HCT116 (cell line): ENCODE measurements around the gene TMEM150A. TPM values are rescaled to one million over a fixed set of nuclear protein-coding genes. Genes with fewer than 3 reads are reported as not detected.
"Not testable (repeated sequence)": the region's sequence is repeated elsewhere in the genome, so short reads cannot be mapped to it uniquely, and the experiment has no call there.

Source experiments
- ATAC-seq: fragments of 200-7000 bp; cut with Tn5 transposase; 2 replicates; pipeline ENCODE4 v1.9.1; 2020; ENCODE audit warnings: mild to moderate bottlenecking, moderate library complexity
- BruUV-seq: library from RNA; stranded (reverse); fragments of 400-500 nt; replicated peaks from 2 replicates; lab custom pipeline; 2021; lab: Mats Ljungman, UMichigan
- CTCF ChIA-PET: fragments of 300-600 bp; sonication (Branson Sonifier 250); formaldehyde crosslinking; loops from one replicate; lab custom pipeline; 2021; ENCODE audit warnings: antibody characterized with exemption; lab: Charles Lee
- POLR2A ChIA-PET: fragments of 300-600, 350-600 bp; sonication (Branson Sonifier 250); formaldehyde crosslinking; loops from one replicate; lab custom pipeline; 2021; ENCODE audit warnings: antibody characterized with exemption; lab: Charles Lee
- RAD21 ChIA-PET, 2 experiments: fragments of 300-600 bp; sonication (Branson Sonifier 250); formaldehyde crosslinking; loops; one replicate each; lab custom pipeline; 2023; ENCODE audit warnings: low total read pairs in 2 of 2; ENCODE audit not compliant: uncharacterized antibody in 2 of 2, unreplicated experiment in 2 of 2, low non-redundant PET in 1 of 2; lab: Charles Lee
- DNase-seq: peaks from one replicate; pipeline ENCODE4 v3.0.0-alpha.2; 2010; ENCODE audit warnings: low read depth, low spot score
- H2AFZ ChIP-seq: fragments of 200-600 bp; shearing (Covaris generic), sonication (generic); 2 replicates; pipeline ENCODE4 v1.6.1; 2017; ENCODE audit warnings: low read depth, mixed run types, mixed read lengths, antibody characterized with exemption, low read length; ENCODE audit not compliant: poor library complexity, severe bottlenecking
- H3K27ac ChIP-seq: 2 replicates; pipeline ENCODE4 v1.5.1; 2012; ENCODE audit warnings: low read depth, low read length
- H3K27me3 ChIP-seq: fragments of 200-600 bp; sonication (generic); 2 replicates; pipeline ENCODE4 v1.6.1; 2016; ENCODE audit warnings: mixed run types, low read length, mixed read lengths; ENCODE audit not compliant: insufficient read depth
- H3K36me3 ChIP-seq, 2 experiments: fragments of 200-500 bp in 1 of 2; fragments of 200-600 bp in 1 of 2; sonication (Bioruptor generic) in 1 of 2; sonication (generic) in 1 of 2; 2 replicates each; pipeline versions ENCODE4 v1.5.1 to v1.6.1; 2014 to 2016; ENCODE audit warnings: low read length in 2 of 2, inconsistent platforms in 1 of 2, mixed read lengths in 1 of 2, mixed run types in 1 of 2; ENCODE audit not compliant: insufficient read depth in 2 of 2, control insufficient read depth in 1 of 2
- H3K4me1 ChIP-seq, 2 experiments: fragments of 200-600 bp in 1 of 2; sonication (generic) in 1 of 2; 2 replicates each; pipeline versions ENCODE4 v1.5.1 to v1.6.1; 2012 to 2017; ENCODE audit warnings: low read length in 2 of 2, inconsistent platforms in 1 of 2, mild to moderate bottlenecking in 1 of 2, mixed read lengths in 1 of 2, mixed run types in 1 of 2, moderate library complexity in 1 of 2; ENCODE audit not compliant: insufficient read depth in 2 of 2, control insufficient read depth in 1 of 2
- H3K4me2 ChIP-seq: fragments of 200-600 bp; sonication (generic); 2 replicates; pipeline ENCODE4 v1.6.1; 2017; ENCODE audit warnings: mixed run types, low read length, mixed read lengths
- H3K4me3 ChIP-seq, 2 experiments: fragments of 200-600 bp in 1 of 2; sonication (generic) in 1 of 2; replicated peaks in 1 of 2; 2 replicates each; pipeline ENCODE4 v1.5.1; 2011 to 2016; ENCODE audit warnings: low read length in 2 of 2, control low read depth in 1 of 2, low read depth in 1 of 2, mild to moderate bottlenecking in 1 of 2, mixed read lengths in 1 of 2, mixed run types in 1 of 2
- H3K79me2 ChIP-seq: fragments of 200-600 bp; sonication (generic); 2 replicates; pipeline ENCODE4 v1.6.1; 2017; ENCODE audit warnings: mild to moderate bottlenecking, mixed run types, low read length, moderate library complexity, mixed read lengths; ENCODE audit not compliant: insufficient read depth
- H3K9ac ChIP-seq: fragments of 200-600 bp; sonication (generic); 2 replicates; pipeline ENCODE4 v1.6.1; 2016; ENCODE audit warnings: low read length, mixed read lengths
- H3K9me2 ChIP-seq: fragments of 200-600 bp; sonication (generic), shearing (Covaris generic); 2 replicates; pipeline ENCODE4 v1.6.1; 2017; ENCODE audit warnings: mixed run types, mild to moderate bottlenecking, moderate library complexity; ENCODE audit not compliant: insufficient read depth
- H3K9me3 ChIP-seq, 2 experiments: fragments of 200-500 bp in 1 of 2; fragments of 200-600 bp in 1 of 2; sonication (Bioruptor generic) in 1 of 2; sonication (generic) in 1 of 2; 2 replicates each; pipeline ENCODE4 v1.6.1; 2014 to 2017; ENCODE audit warnings: low read length in 2 of 2, mixed read lengths in 2 of 2, inconsistent platforms in 1 of 2, low read depth in 1 of 2, mild to moderate bottlenecking in 1 of 2, mixed run types in 1 of 2, moderate library complexity in 1 of 2; ENCODE audit not compliant: control insufficient read depth in 1 of 2, insufficient read depth in 1 of 2
- H4K20me1 ChIP-seq: fragments of 200-600 bp; sonication (generic), shearing (Covaris generic); 2 replicates; pipeline ENCODE4 v1.6.1; 2017; ENCODE audit warnings: mixed run types, mild to moderate bottlenecking, moderate library complexity; ENCODE audit not compliant: insufficient read depth
- ELF1 ChIP-seq: IDR thresholded peaks from 2 replicates; pipeline ENCODE4 v1.6.1; 2012; ENCODE audit warnings: low read depth, borderline replicate concordance
- EZH2phosphoT487 ChIP-seq: fragments of 200-600 bp; IDR thresholded peaks from 2 replicates; pipeline ENCODE4 v1.6.1; 2018; ENCODE audit warnings: antibody characterized with exemption, borderline replicate concordance
- POLR2A ChIP-seq: IDR thresholded peaks from 2 replicates; pipeline ENCODE4 v1.7.0; 2011; ENCODE audit warnings: borderline replicate concordance; ENCODE audit not compliant: insufficient read depth, insufficient read length; ENCODE audit errors: extremely low read depth
- RAD21 ChIP-seq: IDR thresholded peaks from 2 replicates; pipeline ENCODE4 v1.6.1; 2012; ENCODE audit warnings: low read depth, mild to moderate bottlenecking
- SRF ChIP-seq: IDR thresholded peaks from 2 replicates; pipeline ENCODE4 v1.6.1; 2012; ENCODE audit warnings: low read depth
- YY1 ChIP-seq: IDR thresholded peaks from 2 replicates; pipeline ENCODE4 v1.6.1; 2011; ENCODE audit warnings: low read length, low read depth, moderate library complexity, mild to moderate bottlenecking; ENCODE audit not compliant: insufficient replicate concordance; ENCODE audit errors: extremely low read depth
- ZBTB33 ChIP-seq: IDR thresholded peaks from 2 replicates; pipeline ENCODE4 v1.6.1; 2011; ENCODE audit warnings: mild to moderate bottlenecking, low read length, moderate library complexity; ENCODE audit not compliant: insufficient replicate concordance; ENCODE audit errors: extremely low read depth
- ZNF274 ChIP-seq: fragments of 200-500 bp; sonication (Bioruptor generic); IDR thresholded peaks from 2 replicates; pipeline ENCODE4 v1.6.1; 2014; ENCODE audit warnings: mild to moderate bottlenecking, low read depth, low read length, inconsistent platforms
- intact Hi-C: fragments of 100-400 bp; cut with micrococcal nuclease; formaldehyde crosslinking; loops from 2 replicates; pipeline ENCODE4 v1.10.0; 2022
- total RNA-seq: library from RNA; stranded (reverse); gene quantifications from one replicate; pipeline ENCODE4 v1.2.1, GENCODE V29; 2021; ENCODE audit not compliant: unreplicated experiment

Gene TMEM150A
- total RNA-seq, 1 experiment from 2014 or later = 9.9 TPM

- Histone ChIP-seq H3K4me1 (peaks cover 8 to 28% of the 10 kb centered on the region in 2 experiments; a peak in 3 of 4 replicates), H3K4me2 (peak overlapping the region; percentile 19; the same call in 1 of the 2 replicates), H3K79me2 (peaks cover 18% of the 10 kb centered on the region)
- ATAC-seq, H3K27me3 ChIP-seq, H3K9ac ChIP-seq, CTCF ChIA-PET, H4K20me1 ChIP-seq, H3K9me2 ChIP-seq, intact Hi-C loops, H3K9me3 ChIP-seq, H2AFZ ChIP-seq, DNase-seq, H3K27ac ChIP-seq, H3K4me3 ChIP-seq, BruUV-seq, H3K36me3 ChIP-seq: not testable (repeated sequence)
- ChIA-PET POLR2A (interaction anchor here (0.5 to 0.6 kb wide), 2 partner anchors 13 to 15 kb away, joined by 4 to 5 read pairs; partner anchors contain the start of gene VAMP8), RAD21 (interaction anchor here (0.6 kb wide), 2 partner anchors 24 to 133 kb away, joined by 3 to 7 read pairs; no protein-coding TSS in a partner anchor)
Observed at GRCh38 chr2:85592299-85592698, 10.2 kb downstream of the TMEM150A start.

GRCh38 chr2:85591563-85591962, 10.9 kb downstream of the TMEM150A start:
- no TSS peak for BruUV-seq

More at GRCh38 chr2:85591563-85591962, 10.9 kb downstream of the TMEM150A start:
- H4K20me1 ChIP-seq = no peaks in the 10 kb centered on the region
- ATAC-seq = no peak
- H3K27me3 ChIP-seq = no peaks in the 10 kb centered on the region
- TF ChIP-seq POLR2A (no peak), YY1 (no peak), ELF1 (no peak), ZNF274 (no peak), RAD21 (no peak), SRF (no peak), EZH2phosphoT487 (no peak), ZBTB33 (no peak)
- peaks cover 11% of the 10 kb centered on the region for H3K79me2 ChIP-seq
- DNase-seq = no peak
- CTCF ChIA-PET = no interaction called here
- H3K4me2 ChIP-seq = no peak overlapping the region
- H3K9me2 ChIP-seq = no peaks in the 10 kb centered on the region
- no peak overlapping the region for H3K9ac ChIP-seq
- H3K4me3 ChIP-seq = no peak overlapping the region
- peaks cover 8 to 24% of the 10 kb centered on the region in 2 experiments for H3K4me1 ChIP-seq
- H3K36me3 ChIP-seq = no peaks in the 10 kb centered on the region
- POLR2A ChIA-PET = interaction anchor here (1.5 kb wide), 1 partner anchor 10 kb away, joined by 3 read pairs; no protein-coding TSS in a partner anchor
- H3K27ac ChIP-seq = no peak overlapping the region
- no peaks in the 10 kb centered on the region for H3K9me3 ChIP-seq
- no peak overlapping the region for H2AFZ ChIP-seq
- intact Hi-C loops = no loop called here
- RAD21 ChIA-PET = no interaction called here
